ENCODE data around the gene CST5. TPM values are rescaled to one million over a fixed set of nuclear protein-coding genes. Genes with fewer than 3 reads are reported as not detected.

CST5 gene
- polyA plus RNA-seq, 2 of the 4 experiments (the other 2 are of a cell fraction): not detected

- TF ChIP-seq SREBF2 (IDR thresholded peaks at IDR 0.05) (no peak), MAZ (IDR thresholded peaks at IDR 0.05; ENCODE audit: borderline replicate concordance, low read depth, low read length) (no peak), HDAC2 (IDR thresholded peaks at IDR 0.05) (no peak), CEBPB (IDR thresholded peaks at IDR 0.05) (no peak), HEYL (CRISPR knock-in tag; IDR thresholded peaks at IDR 0.05) (no peak), MAFK (IDR thresholded peaks at IDR 0.05; ENCODE audit: partially characterized antibody) (no peak), POLR2A (IDR thresholded peaks at IDR 0.05; ENCODE audit: low read length) (no peak), EHMT2 (IDR thresholded peaks at IDR 0.05; ENCODE audit: low read depth) (no peak), CBX2 (IDR thresholded peaks at IDR 0.05; ENCODE audit: borderline replicate concordance, low read depth) (no peak)
Observed at GRCh38 chr20:23875606-23876237, 3.8 kb downstream of the CST5 start (continued).

- CTCF ChIA-PET: interaction anchor here (1.1 kb wide), 1 partner anchor 15 kb away, joined by 3 read pairs; no protein-coding TSS in a partner anchor
- Histone ChIP-seq H3K9me3 (no peaks in the 10 kb centered on the region), H3K27ac (no peak overlapping the region), H3K4me1 (no peaks in the 10 kb centered on the region), H3K4me3 (no peak overlapping the region), H3K4me2 (no peak overlapping the region)
- DNase-seq (ENCODE audit: low read depth in 1 of 2, low spot score in 1 of 2) (no peak), FAIRE-seq (no peak), ATAC-seq (no peak)
- WGBS (ENCODE audit: missing lambda C conversion rate): 53% methylated on average over 5 of the region's 5 CpGs
- POLR2A ChIA-PET: no interaction called here
- no peak for TF ChIP-seq CBX2 (IDR thresholded peaks at IDR 0.05; ENCODE audit: borderline replicate concordance, low read depth)
- TF ChIP-seq FOSB (CRISPR knock-in tag; IDR thresholded peaks at IDR 0.05): no peak
- TF ChIP-seq POLR2AphosphoS2 (conservative IDR thresholded peaks at IDR 0.05; ENCODE audit: low read length): no peak
- TF ChIP-seq KDM1A (IDR thresholded peaks at IDR 0.05; ENCODE audit: low read depth): no peak
- no peak for TF ChIP-seq USF2 (IDR thresholded peaks at IDR 0.05)
- TF ChIP-seq RFX5 (IDR thresholded peaks at IDR 0.05): no peak
- no peak for TF ChIP-seq MAFK (IDR thresholded peaks at IDR 0.05; ENCODE audit: partially characterized antibody)
- TF ChIP-seq TP53 (CRISPR knock-in tag; IDR thresholded peaks at IDR 0.05): no peak
- no peak for TF ChIP-seq KDM5A (IDR thresholded peaks at IDR 0.05)
- TF ChIP-seq SREBF2 (IDR thresholded peaks at IDR 0.05): no peak
- no peak for TF ChIP-seq ESRRA (IDR thresholded peaks at IDR 0.05; ENCODE audit: borderline replicate concordance, low read length)
- no peak for TF ChIP-seq SMC3 (IDR thresholded peaks at IDR 0.05)
- no peak for TF ChIP-seq HOXB5 (CRISPR knock-in tag; IDR thresholded peaks at IDR 0.05)
- TF ChIP-seq MAX (IDR thresholded peaks at IDR 0.05): no peak
- no peak for TF ChIP-seq TFCP2L1 (CRISPR knock-in tag; IDR thresholded peaks at IDR 0.05)
- no peak for TF ChIP-seq CTCF (IDR thresholded peaks at IDR 0.05)
- TF ChIP-seq RNF2 (IDR thresholded peaks at IDR 0.05; ENCODE audit: borderline replicate concordance, low read depth): no peak
- TF ChIP-seq PHF8 (IDR thresholded peaks at IDR 0.05; ENCODE audit: borderline replicate concordance, low read depth): no peak
Observed at GRCh38 chr20:23874747-23875146, 4.8 kb downstream of the CST5 start.

All from A549 (cell line).